A549 (cell line): Measurements from ENCODE around the gene PLA2G2A.

Experiments
- BHLHE40 ChIP-seq: IDR thresholded peaks from 2 replicates; pipeline ENCODE4 v1.6.1; 2012; ENCODE audit warnings: low read depth, low read length, inconsistent platforms
- CBX8 ChIP-seq: fragments of 200-600 bp; sonication (generic); IDR thresholded peaks from 2 replicates; pipeline ENCODE4 v1.6.1; 2016
- HDAC2 ChIP-seq: fragments of 200-600 bp; sonication (generic); IDR thresholded peaks from 2 replicates; pipeline ENCODE4 v1.6.1; 2016
- HMGXB4 ChIP-seq: fragments of 250-450 bp; sonication (Bioruptor Pico); IDR thresholded peaks from 2 replicates; pipeline ENCODE4 v1.5.0; 2021; ENCODE audit warnings: mild to moderate bottlenecking, moderate library complexity, borderline replicate concordance
- MYC ChIP-seq: IDR thresholded peaks from 2 replicates; pipeline ENCODE4 v1.6.1; 2012; ENCODE audit warnings: mild to moderate bottlenecking, inconsistent platforms, low read length, improper control_type of control experiment, borderline replicate concordance
- PBX3 ChIP-seq: IDR thresholded peaks from 2 replicates; pipeline ENCODE4 v1.6.1; 2012
- POLR2A ChIP-seq: IDR thresholded peaks from 2 replicates; pipeline ENCODE4 v1.6.1; 2012; ENCODE audit warnings: mild to moderate bottlenecking, low read length
- RAD21 ChIP-seq, 2 experiments: fragments of >200 bp in 1 of 2; sonication (Bioruptor Twin) in 1 of 2; formaldehyde crosslinking in 1 of 2; IDR thresholded peaks in 1 of 2; conservative IDR thresholded peaks in 1 of 2; 2 replicates in 1 of 2; 3 replicates in 1 of 2; pipeline ENCODE4 v1.6.1; 2012 to 2018; ENCODE audit warnings: inconsistent platforms in 1 of 2
- REST ChIP-seq: fragments of 200-600 bp; sonication (generic); IDR thresholded peaks from 2 replicates; pipeline ENCODE4 v1.6.1; 2016; ENCODE audit warnings: antibody characterized with exemption, mild to moderate bottlenecking, moderate library complexity
- RNF2 ChIP-seq: fragments of 200-600 bp; sonication (generic); IDR thresholded peaks from 2 replicates; pipeline ENCODE4 v1.6.1; 2016; ENCODE audit warnings: low read depth, mild to moderate bottlenecking, antibody characterized with exemption, moderate library complexity, borderline replicate concordance
- SREBF2 ChIP-seq: fragments of 450-650 bp; IDR thresholded peaks from 2 replicates; pipeline ENCODE4 v1.6.1; 2014; ENCODE audit warnings: mild to moderate bottlenecking, moderate library complexity
- TF ChIP-seq, protein P1 (sequence below): fragments of >200 bp; sonication (Bioruptor Twin); formaldehyde crosslinking; IDR thresholded peaks from 3 replicates; pipeline ENCODE4 v1.5.1; 2016
- TF ChIP-seq, protein P2 (sequence below): fragments of 450-650 bp; IDR thresholded peaks from 2 replicates; pipeline ENCODE4 v1.6.1; 2014; ENCODE audit warnings: antibody characterized with exemption

DNA sequence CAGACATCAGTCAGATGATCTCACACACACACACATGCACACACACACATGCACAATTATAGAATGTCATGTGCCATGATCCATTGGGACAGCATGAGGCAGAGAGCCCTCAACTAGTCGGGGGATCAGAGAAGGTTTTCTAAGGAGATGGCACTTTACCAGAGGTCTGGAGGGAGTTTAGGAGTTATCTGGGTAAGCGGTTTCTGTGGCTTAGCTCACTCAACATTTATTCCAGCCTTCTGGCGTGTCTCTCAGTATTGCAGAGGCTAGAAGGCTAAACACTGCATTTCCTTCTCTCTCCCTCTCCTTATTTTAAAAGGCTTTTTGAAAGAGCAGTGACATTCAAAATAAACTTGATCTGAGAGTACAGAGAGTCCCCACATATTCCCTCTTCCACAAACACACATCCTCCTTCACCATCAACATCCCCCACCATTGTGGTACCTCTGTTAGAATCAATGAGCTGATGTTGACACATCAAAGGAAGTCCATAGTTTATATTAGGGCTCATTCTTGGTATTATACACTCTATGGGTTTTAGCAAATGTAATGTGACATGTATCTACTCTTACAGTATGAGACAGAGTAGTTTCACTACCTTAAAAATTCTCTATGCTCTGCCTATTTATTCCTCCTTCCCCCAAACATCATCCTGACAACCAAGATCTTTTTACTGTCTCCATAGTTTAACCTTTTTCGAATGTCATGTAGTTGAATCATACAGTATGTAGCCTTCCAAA lies 9.0 kb upstream of the PLA2G2A start:
- TF ChIP-seq RAD21 (conservative IDR thresholded peaks at IDR 0.05 in 1 of 2, IDR thresholded peaks at IDR 0.05 in 1 of 2), result no peak
- no peak for TF ChIP-seq CBX8
- TF ChIP-seq SREBF2, result no peak
- TF ChIP-seq, protein P1, sequence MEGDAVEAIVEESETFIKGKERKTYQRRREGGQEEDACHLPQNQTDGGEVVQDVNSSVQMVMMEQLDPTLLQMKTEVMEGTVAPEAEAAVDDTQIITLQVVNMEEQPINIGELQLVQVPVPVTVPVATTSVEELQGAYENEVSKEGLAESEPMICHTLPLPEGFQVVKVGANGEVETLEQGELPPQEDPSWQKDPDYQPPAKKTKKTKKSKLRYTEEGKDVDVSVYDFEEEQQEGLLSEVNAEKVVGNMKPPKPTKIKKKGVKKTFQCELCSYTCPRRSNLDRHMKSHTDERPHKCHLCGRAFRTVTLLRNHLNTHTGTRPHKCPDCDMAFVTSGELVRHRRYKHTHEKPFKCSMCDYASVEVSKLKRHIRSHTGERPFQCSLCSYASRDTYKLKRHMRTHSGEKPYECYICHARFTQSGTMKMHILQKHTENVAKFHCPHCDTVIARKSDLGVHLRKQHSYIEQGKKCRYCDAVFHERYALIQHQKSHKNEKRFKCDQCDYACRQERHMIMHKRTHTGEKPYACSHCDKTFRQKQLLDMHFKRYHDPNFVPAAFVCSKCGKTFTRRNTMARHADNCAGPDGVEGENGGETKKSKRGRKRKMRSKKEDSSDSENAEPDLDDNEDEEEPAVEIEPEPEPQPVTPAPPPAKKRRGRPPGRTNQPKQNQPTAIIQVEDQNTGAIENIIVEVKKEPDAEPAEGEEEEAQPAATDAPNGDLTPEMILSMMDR, result no peak
- TF ChIP-seq RNF2, result no peak
- TF ChIP-seq HDAC2, result no peak
- TF ChIP-seq REST, result no peak
- TF ChIP-seq, protein P2, sequence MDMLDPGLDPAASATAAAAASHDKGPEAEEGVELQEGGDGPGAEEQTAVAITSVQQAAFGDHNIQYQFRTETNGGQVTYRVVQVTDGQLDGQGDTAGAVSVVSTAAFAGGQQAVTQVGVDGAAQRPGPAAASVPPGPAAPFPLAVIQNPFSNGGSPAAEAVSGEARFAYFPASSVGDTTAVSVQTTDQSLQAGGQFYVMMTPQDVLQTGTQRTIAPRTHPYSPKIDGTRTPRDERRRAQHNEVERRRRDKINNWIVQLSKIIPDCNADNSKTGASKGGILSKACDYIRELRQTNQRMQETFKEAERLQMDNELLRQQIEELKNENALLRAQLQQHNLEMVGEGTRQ, result no peak
- TF ChIP-seq HMGXB4, result no peak
- no peak for TF ChIP-seq BHLHE40
- no peak for TF ChIP-seq MYC
- TF ChIP-seq PBX3, result no peak
- TF ChIP-seq POLR2A, result no peak
